Tibial nerve (tissue), 4 donors: ENCODE measurements around the gene TDP1. TPM values are rescaled to one million over a fixed set of nuclear protein-coding genes. Genes with fewer than 3 reads are reported as not detected.

Experiments
- DNase-seq, 2 donors: peaks; one replicate each; pipeline ENCODE4 v3.0.0-alpha.2; 2019; ENCODE audit warnings: low spot score in 2 of 2
- H3K27ac ChIP-seq, 4 donors: fragments of 200-600 bp; sonication (generic) in 3 of 4; one replicate each; pipeline ENCODE4 v1.5.1; 2017 to 2019; ENCODE audit warnings: mild to moderate bottlenecking in 1 of 4
- H3K27me3 ChIP-seq, 2 donors: fragments of 200-600 bp; sonication (generic) in 1 of 2; one replicate each; pipeline versions ENCODE4 v1.5.1 to v1.6.0; 2017 to 2019
- H3K36me3 ChIP-seq, 3 donors: fragments of 200-600 bp; sonication (generic); one replicate each; pipeline ENCODE4 v1.5.1; 2018 to 2019
- H3K4me1 ChIP-seq, 4 donors: fragments of 200-600 bp; sonication (generic) in 3 of 4; one replicate each; pipeline ENCODE4 v1.5.1; 2017 to 2019
- H3K4me3 ChIP-seq, 4 donors: fragments of 200-600 bp; sonication (generic) in 3 of 4; one replicate each; pipeline ENCODE4 v1.5.1; 2017 to 2019; ENCODE audit warnings: mild to moderate bottlenecking in 1 of 4, moderate library complexity in 1 of 4
- H3K9me3 ChIP-seq, 4 donors: fragments of 200-600 bp; sonication (generic) in 3 of 4; one replicate each; pipeline ENCODE4 v1.5.1; 2017 to 2019
- EP300 ChIP-seq, 2 donors: sonication (generic); formaldehyde crosslinking; IDR thresholded peaks; one replicate each; pipeline ENCODE4 v1.6.1; 2017; ENCODE audit warnings: antibody characterized with exemption in 2 of 2, mild to moderate bottlenecking in 1 of 2
- POLR2A ChIP-seq, 2 donors: fragments of 450-650 bp; IDR thresholded peaks; one replicate each; pipeline ENCODE4 v1.6.1; 2017; ENCODE audit warnings: antibody characterized with exemption in 2 of 2, mild to moderate bottlenecking in 2 of 2, moderate library complexity in 2 of 2
- WGBS, 2 donors: methylation state at CpG; one replicate each; pipeline ENCODE4 v1.1.5; 2018; 5-methylcytosine and 5-hydroxymethylcytosine counted together
- total RNA-seq, 4 donors: library from RNA; depleted of rRNA; stranded (reverse); fragments of >200 nt; gene quantifications; one replicate each; pipeline ENCODE4 v1.1.0, GENCODE V29; 2016
- TF ChIP-seq, protein P1 (sequence below), 5 experiments: fragments of 200-600 bp in 3 of 5; fragments of 450-650 bp in 2 of 5; sonication (generic) in 3 of 5; IDR thresholded peaks; one replicate each; pipeline ENCODE4 v1.5.1; 2016 to 2019; ENCODE audit warnings: antibody characterized with exemption in 5 of 5, mild to moderate bottlenecking in 3 of 5, moderate library complexity in 2 of 5

The TDP1 gene
- total RNA-seq, 4 donors from 2014 or later, result 5.9 to 9.0 (median 6.5) TPM

DNA sequence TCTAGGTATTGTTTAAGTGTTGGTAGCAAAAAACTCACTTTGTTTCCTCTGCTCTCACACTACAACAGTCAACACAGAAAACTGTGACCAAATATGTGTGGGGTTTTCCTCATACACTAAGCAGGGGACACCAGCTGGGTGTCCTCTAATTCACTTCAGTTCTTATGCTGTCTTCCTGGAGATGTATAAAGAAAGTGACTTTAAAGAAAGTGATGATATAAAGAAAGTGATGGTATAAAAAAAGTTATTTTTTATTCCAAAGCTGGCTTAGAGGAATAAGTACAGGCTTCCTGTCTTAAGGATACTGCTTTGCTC is 31.4 kb downstream of the TDP1 start:
- Histone ChIP-seq H3K36me3 (peaks cover 0 to 71% (median 0%) of the 10 kb centered on the region in 3 donors), H3K27me3 (no peaks in the 10 kb centered on the region), H3K4me3 (no peak overlapping the region), H3K4me1 (no peaks in the 10 kb centered on the region), H3K27ac (no peak overlapping the region), H3K9me3 (no peaks in the 10 kb centered on the region)
- TF ChIP-seq POLR2A (IDR thresholded peaks at IDR 0.05) (no peak), EP300 (IDR thresholded peaks at IDR 0.05) (no peak)
- TF ChIP-seq, protein P1, sequence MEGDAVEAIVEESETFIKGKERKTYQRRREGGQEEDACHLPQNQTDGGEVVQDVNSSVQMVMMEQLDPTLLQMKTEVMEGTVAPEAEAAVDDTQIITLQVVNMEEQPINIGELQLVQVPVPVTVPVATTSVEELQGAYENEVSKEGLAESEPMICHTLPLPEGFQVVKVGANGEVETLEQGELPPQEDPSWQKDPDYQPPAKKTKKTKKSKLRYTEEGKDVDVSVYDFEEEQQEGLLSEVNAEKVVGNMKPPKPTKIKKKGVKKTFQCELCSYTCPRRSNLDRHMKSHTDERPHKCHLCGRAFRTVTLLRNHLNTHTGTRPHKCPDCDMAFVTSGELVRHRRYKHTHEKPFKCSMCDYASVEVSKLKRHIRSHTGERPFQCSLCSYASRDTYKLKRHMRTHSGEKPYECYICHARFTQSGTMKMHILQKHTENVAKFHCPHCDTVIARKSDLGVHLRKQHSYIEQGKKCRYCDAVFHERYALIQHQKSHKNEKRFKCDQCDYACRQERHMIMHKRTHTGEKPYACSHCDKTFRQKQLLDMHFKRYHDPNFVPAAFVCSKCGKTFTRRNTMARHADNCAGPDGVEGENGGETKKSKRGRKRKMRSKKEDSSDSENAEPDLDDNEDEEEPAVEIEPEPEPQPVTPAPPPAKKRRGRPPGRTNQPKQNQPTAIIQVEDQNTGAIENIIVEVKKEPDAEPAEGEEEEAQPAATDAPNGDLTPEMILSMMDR (IDR thresholded peaks at IDR 0.05), result no peak
- DNase-seq, result no peak

DNA sequence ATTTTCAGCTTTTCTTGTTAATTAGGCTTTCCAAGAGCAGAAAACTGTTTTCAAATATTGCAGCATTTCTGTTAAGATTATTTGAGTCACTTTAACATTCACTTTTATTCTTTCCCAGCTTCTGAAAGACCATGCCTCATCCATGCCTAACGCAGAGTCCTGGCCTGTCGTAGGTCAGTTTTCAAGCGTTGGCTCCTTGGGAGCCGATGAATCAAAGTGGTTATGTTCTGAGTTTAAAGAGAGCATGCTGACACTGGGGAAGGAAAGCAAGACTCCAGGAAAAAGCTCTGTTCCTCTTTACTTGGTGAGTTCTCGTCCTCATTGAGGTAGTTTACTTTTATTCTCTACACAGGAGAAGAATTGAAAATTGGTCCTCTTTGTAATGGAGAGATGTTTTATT is 33.1 kb downstream of the TDP1 start:
- 88 to 90% methylated on average over 5 of the region's 5 CpGs for WGBS, 2 donors

DNA sequence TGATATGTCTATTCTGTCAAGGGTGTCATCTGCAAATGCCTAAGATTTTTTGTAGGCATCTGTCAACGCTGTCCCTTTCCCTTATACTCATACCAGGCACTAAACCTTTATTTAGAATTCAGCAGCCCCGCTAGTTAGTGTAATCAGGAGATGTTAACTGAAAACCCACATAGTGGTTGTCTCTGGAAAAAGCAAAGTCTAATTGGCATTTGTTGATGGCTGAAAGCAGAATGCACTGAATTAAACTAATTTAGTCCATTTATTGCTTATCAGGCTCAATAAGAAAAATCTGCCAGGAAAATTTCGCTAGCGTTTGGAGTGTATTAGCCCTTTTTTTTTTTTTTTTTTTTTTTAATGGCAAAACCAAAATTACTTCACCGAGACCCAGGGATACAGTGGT is 34.5 kb downstream of the TDP1 start:
- H3K36me3 ChIP-seq, result peaks cover 0 to 71% (median 4%) of the 10 kb centered on the region in 3 donors
- no peak overlapping the region for H3K4me3 ChIP-seq
- no peak for DNase-seq
- H3K27ac ChIP-seq, result no peak overlapping the region
- 96 to 97% methylated on average over 5 of the region's 5 CpGs for WGBS, 2 donors
- no peaks in the 10 kb centered on the region for H3K4me1 ChIP-seq
- no peaks in the 10 kb centered on the region for H3K9me3 ChIP-seq
- H3K27me3 ChIP-seq, result no peaks in the 10 kb centered on the region
- no peak for TF ChIP-seq POLR2A (IDR thresholded peaks at IDR 0.05)
- TF ChIP-seq, protein P1 (IDR thresholded peaks at IDR 0.05), result no peak
- no peak for TF ChIP-seq EP300 (IDR thresholded peaks at IDR 0.05)

More for the DNA sequence above, 33.1 kb downstream of the TDP1 start:
- H3K27ac ChIP-seq, result no peak overlapping the region
- TF ChIP-seq POLR2A (IDR thresholded peaks at IDR 0.05) (no peak), EP300 (IDR thresholded peaks at IDR 0.05) (no peak)
- TF ChIP-seq, protein P1 (IDR thresholded peaks at IDR 0.05), result no peak
- H3K36me3 ChIP-seq, result peaks cover 0 to 69% (median 0%) of the 10 kb centered on the region in 3 donors
- H3K4me1 ChIP-seq, result no peaks in the 10 kb centered on the region
- H3K27me3 ChIP-seq, result no peaks in the 10 kb centered on the region
- no peaks in the 10 kb centered on the region for H3K9me3 ChIP-seq
- no peak for DNase-seq
- H3K4me3 ChIP-seq, result no peak overlapping the region

DNA sequence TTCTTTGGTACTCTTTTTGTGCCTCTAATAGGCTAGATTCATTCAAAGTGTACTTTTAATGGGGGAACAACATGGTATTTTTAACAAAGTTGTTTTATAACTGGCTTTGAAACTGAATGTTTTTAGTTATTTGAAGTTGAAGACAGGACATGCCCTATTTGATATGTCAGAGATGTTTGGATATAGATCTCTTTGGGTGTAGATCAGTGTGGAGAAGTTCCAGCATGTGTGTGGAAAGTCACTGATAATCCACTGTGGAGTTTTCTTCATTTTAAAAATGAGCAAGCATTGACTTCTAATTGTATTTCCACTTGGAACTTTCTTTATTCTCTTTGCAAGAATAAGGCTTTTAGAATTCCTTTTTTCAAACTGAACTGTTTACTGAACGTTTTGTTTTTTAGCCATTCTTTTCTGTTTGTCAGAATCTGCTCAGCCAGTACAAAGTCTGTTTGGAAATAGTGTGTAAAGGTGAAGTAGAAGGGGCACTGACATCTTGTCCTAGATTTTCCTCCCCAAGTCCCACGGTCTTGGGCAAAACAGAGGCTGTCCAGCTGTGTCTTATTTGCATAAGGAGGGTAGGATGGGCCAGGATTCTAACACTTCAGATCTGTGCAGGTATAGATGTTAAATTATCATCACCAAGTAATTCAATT is 35.0 kb downstream of the TDP1 start:
- H3K27ac ChIP-seq, result no peak overlapping the region
- TF ChIP-seq, protein P1 (IDR thresholded peaks at IDR 0.05), result no peak
- TF ChIP-seq POLR2A (IDR thresholded peaks at IDR 0.05) (no peak), EP300 (IDR thresholded peaks at IDR 0.05) (no peak)
- H3K36me3 ChIP-seq, result peaks cover 0 to 72% (median 4%) of the 10 kb centered on the region in 3 donors
- no peaks in the 10 kb centered on the region for H3K9me3 ChIP-seq
- no peaks in the 10 kb centered on the region for H3K27me3 ChIP-seq
- DNase-seq, result no peak
- H3K4me3 ChIP-seq, result no peak overlapping the region
- H3K4me1 ChIP-seq, result no peaks in the 10 kb centered on the region
- 45 to 54% methylated on average over 2 of the region's 2 CpGs for WGBS, 2 donors

DNA sequence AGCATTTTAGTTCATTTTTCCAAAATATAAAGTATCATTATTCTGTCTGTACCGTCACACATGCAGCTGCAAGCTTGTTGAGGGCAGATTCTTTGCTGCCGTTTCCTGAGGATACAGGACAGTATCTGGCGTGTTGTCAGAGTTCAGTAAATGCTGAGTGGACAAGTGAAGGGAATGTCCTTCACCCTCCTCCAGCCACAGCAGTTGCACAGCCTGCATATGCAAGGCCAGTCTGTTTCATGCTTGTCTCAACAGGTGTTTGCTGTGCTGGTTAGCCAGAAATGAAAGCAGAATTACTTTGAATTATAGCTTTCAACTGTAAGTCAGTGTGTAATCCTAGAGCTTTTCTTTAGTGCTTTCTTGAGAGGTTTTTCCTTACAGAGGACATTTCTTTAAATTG is 36.5 kb downstream of the TDP1 start:
- Histone ChIP-seq H3K27ac (no peak overlapping the region), H3K9me3 (no peaks in the 10 kb centered on the region), H3K4me3 (no peak overlapping the region), H3K27me3 (no peaks in the 10 kb centered on the region), H3K36me3 (peaks cover 0 to 72% (median 4%) of the 10 kb centered on the region in 3 donors), H3K4me1 (no peaks in the 10 kb centered on the region)
- TF ChIP-seq, protein P1 (IDR thresholded peaks at IDR 0.05), result no peak
- TF ChIP-seq POLR2A (IDR thresholded peaks at IDR 0.05), result no peak
- TF ChIP-seq EP300 (IDR thresholded peaks at IDR 0.05), result no peak
- WGBS, 2 donors, result 81 to 90% methylated on average over 3 of the region's 3 CpGs
- no peak for DNase-seq
